Testis (tissue), 2 donors: ENCODE measurements around the gene NEK8.

ENCODE experiments used
- CTCF ChIP-seq, 3 experiments: fragments of 450-650 bp in 2 of 3; fragments of 200-600 bp in 1 of 3; sonication (generic) in 1 of 3; IDR thresholded peaks; one replicate each; pipeline ENCODE4 v1.5.1; 2016 to 2019; ENCODE audit warnings: antibody characterized with exemption in 3 of 3, mild to moderate bottlenecking in 2 of 3, moderate library complexity in 1 of 3
- POLR2A ChIP-seq: fragments of 450-650 bp; IDR thresholded peaks from one replicate; pipeline ENCODE4 v1.6.1; 2017; ENCODE audit warnings: antibody characterized with exemption, mild to moderate bottlenecking, moderate library complexity

GRCh38 chr17:28718333-28719020, 10.1 kb upstream of the NEK8 start:
- no peak for TF ChIP-seq POLR2A
- no peak for TF ChIP-seq CTCF (IDR thresholded peaks at IDR 0.05)
